Tibial nerve (tissue), 4 donors: ENCODE data around the gene RASAL2.

ENCODE experiments used
- EP300 ChIP-seq, 2 donors: sonication (generic); formaldehyde crosslinking; IDR thresholded peaks; one replicate each; pipeline ENCODE4 v1.6.1; 2017; ENCODE audit warnings: antibody characterized with exemption in 2 of 2, mild to moderate bottlenecking in 1 of 2
- POLR2A ChIP-seq, 2 donors: fragments of 450-650 bp; IDR thresholded peaks; one replicate each; pipeline ENCODE4 v1.6.1; 2017; ENCODE audit warnings: antibody characterized with exemption in 2 of 2, mild to moderate bottlenecking in 2 of 2, moderate library complexity in 2 of 2
- TF ChIP-seq, protein P1 (sequence below), 5 experiments: fragments of 200-600 bp in 3 of 5; fragments of 450-650 bp in 2 of 5; sonication (generic) in 3 of 5; IDR thresholded peaks; one replicate each; pipeline ENCODE4 v1.5.1; 2016 to 2019; ENCODE audit warnings: antibody characterized with exemption in 5 of 5, mild to moderate bottlenecking in 3 of 5, moderate library complexity in 2 of 5

DNA sequence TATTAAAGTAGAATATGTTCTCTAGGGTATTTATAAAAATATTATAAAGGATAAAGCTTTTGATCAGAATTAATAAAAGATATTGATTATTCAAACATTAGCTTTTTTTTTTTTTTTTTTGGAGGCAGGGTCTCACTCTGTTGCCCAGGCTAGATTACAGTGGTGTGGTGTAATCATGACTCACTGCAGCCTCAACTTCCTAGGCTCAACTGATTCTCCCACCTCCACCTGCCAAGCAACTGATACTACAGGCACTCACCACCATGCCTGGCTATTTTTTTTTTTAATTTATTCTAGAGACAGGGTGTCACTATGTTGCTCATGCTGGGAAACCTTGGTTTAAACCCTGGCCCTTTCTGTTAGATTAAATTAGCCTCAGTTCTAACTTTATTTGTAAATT is 214.5 kb downstream of the RASAL2 start:
- TF ChIP-seq, protein P1, sequence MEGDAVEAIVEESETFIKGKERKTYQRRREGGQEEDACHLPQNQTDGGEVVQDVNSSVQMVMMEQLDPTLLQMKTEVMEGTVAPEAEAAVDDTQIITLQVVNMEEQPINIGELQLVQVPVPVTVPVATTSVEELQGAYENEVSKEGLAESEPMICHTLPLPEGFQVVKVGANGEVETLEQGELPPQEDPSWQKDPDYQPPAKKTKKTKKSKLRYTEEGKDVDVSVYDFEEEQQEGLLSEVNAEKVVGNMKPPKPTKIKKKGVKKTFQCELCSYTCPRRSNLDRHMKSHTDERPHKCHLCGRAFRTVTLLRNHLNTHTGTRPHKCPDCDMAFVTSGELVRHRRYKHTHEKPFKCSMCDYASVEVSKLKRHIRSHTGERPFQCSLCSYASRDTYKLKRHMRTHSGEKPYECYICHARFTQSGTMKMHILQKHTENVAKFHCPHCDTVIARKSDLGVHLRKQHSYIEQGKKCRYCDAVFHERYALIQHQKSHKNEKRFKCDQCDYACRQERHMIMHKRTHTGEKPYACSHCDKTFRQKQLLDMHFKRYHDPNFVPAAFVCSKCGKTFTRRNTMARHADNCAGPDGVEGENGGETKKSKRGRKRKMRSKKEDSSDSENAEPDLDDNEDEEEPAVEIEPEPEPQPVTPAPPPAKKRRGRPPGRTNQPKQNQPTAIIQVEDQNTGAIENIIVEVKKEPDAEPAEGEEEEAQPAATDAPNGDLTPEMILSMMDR (IDR thresholded peaks at IDR 0.05), result no peak
- TF ChIP-seq EP300 (IDR thresholded peaks at IDR 0.05) (no peak), POLR2A (IDR thresholded peaks at IDR 0.05) (no peak)
